ENCODE measurements around the gene GPC1. TPM values are rescaled to one million over a fixed set of nuclear protein-coding genes. Genes with fewer than 3 reads are reported as not detected.

Gene GPC1
- polyA plus RNA-seq, 1 of the 3 experiments (the other 2 are of a cell fraction): 65.5 TPM

- no peaks in the 10 kb centered on the region for H3K9me2 ChIP-seq
- no peaks in the 10 kb centered on the region for H4K20me1 ChIP-seq (ENCODE audit: insufficient read depth)
- H3K4me1 ChIP-seq (ENCODE audit: control insufficient read depth in 1 of 2, insufficient read depth in 2 of 2, low read depth in 1 of 2, low read length in 1 of 2): no peaks in the 10 kb centered on the region; a peak in 1 of 4 replicates
- TF ChIP-seq SMC3 (IDR thresholded peaks at IDR 0.05; ENCODE audit: low read depth, low read length) (no peak), NFIC (IDR thresholded peaks at IDR 0.05; ENCODE audit: borderline replicate concordance) (no peak), CTCF (IDR thresholded peaks at IDR 0.05) (no peak), REST (IDR thresholded peaks at IDR 0.05; ENCODE audit: low read depth, low read length) (no peak), POLR2AphosphoS5 (IDR thresholded peaks at IDR 0.05; ENCODE audit: low read depth, low read length) (no peak), EP300 (IDR thresholded peaks at IDR 0.05; ENCODE audit: borderline replicate concordance in 1 of 2, low read depth in 1 of 2, low read length in 1 of 2) (no peak), FOXJ3 (CRISPR knock-in tag; IDR thresholded peaks at IDR 0.05) (no peak), USF2 (IDR thresholded peaks at IDR 0.05; ENCODE audit: borderline replicate concordance, low read depth, low read length) (no peak), NRF1 (IDR thresholded peaks at IDR 0.05; ENCODE audit: low read depth, low read length) (no peak), RFX5 (IDR thresholded peaks at IDR 0.05; ENCODE audit: low read length) (no peak), TAF1 (IDR thresholded peaks at IDR 0.05; ENCODE audit: borderline replicate concordance, low read depth, low read length) (no peak), FOXM1 (IDR thresholded peaks at IDR 0.05; ENCODE audit: low read depth) (no peak), PBX3 (IDR thresholded peaks at IDR 0.05) (no peak), ZBTB33 (IDR thresholded peaks at IDR 0.05; ENCODE audit: borderline replicate concordance, low read depth) (no peak)
- no peaks in the 10 kb centered on the region for H3K27me3 ChIP-seq (ENCODE audit: insufficient read depth)
- H3K4me2 ChIP-seq: no peak overlapping the region
- H3K27ac ChIP-seq (ENCODE audit: low read depth in 2 of 2, low read length in 1 of 2): no peak overlapping the region
- ChIA-PET CTCF (no interaction called here), POLR2A (no interaction called here)
- H2AFZ ChIP-seq (ENCODE audit: low read depth): no peak overlapping the region
- 41% methylated on average over 7 of the region's 21 CpGs for WGBS (ENCODE audit: low lambda C conversion rate)
- no peaks in the 10 kb centered on the region for H3F3A ChIP-seq (replicated peaks; ENCODE audit: insufficient read depth)
- no peaks in the 10 kb centered on the region for H3K9me3 ChIP-seq
- H3K79me2 ChIP-seq (ENCODE audit: insufficient read depth): no peaks in the 10 kb centered on the region
- no peak for DNase-seq
- no peaks in the 10 kb centered on the region for H3K36me3 ChIP-seq (replicated peaks in 1 of 2; ENCODE audit: control insufficient read depth in 1 of 2, insufficient read depth in 2 of 2, low read length in 1 of 2)
- no peak overlapping the region for H3K4me3 ChIP-seq (ENCODE audit: low read depth in 2 of 2, low read length in 1 of 2)
- no peak overlapping the region for H3K9ac ChIP-seq
Observed at GRCh38 chr2:240410808-240411207, 24.7 kb upstream of the GPC1 start.

Data from SK-N-SH (cell line).